ENCODE measurements around the gene ANKH. TPM values are rescaled to one million over a fixed set of nuclear protein-coding genes. Genes with fewer than 3 reads are reported as not detected.

Gene ANKH
- total and polyA plus RNA-seq, 10 of the 15 experiments (the other 5 are each of a cell fraction or from before 2014, with no cell fraction given): 2.1 to 43.9 (median 14.4) TPM

DNA sequence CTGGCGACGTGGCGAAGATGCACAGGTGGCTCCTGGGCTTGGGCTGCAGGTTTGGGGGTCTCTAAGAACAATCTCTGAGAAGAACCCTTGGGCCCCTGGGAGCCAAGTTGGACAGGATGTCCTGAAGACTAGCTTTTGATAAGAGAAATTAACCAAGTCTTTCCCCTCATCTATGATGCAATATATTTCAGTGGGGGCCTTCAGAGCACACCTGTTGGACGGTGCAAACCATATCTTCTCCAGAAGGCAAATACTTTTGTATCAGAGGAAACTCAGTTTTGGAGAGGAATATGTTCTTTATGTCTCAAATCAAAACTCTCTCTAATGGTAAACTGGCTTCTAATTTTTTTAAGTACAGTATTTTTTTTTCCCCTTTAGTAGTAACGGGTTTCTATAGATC, 178.5 kb downstream of the ANKH start:
- in situ Hi-C loops (cut with MboI) (no loop called here), intact Hi-C loops (cut with micrococcal nuclease; ENCODE audit: unreplicated experiment) (no loop called here)
- FAIRE-seq (no peak), ATAC-seq (no peak), DNase-seq (ENCODE audit: low read depth, low spot score) (no peak)
- Histone ChIP-seq H3K27ac (ENCODE audit: control insufficient read depth, insufficient read depth) (no peak overlapping the region), H3K9me3 (replicated peaks; ENCODE audit: control insufficient read depth, insufficient read depth, low read length) (peaks cover 8% of the 10 kb centered on the region; the same call in 2 of the 3 replicates), H3K4me1 (ENCODE audit: control insufficient read depth, insufficient read depth, low read length) (no peaks in the 10 kb centered on the region), H3K4me2 (ENCODE audit: control insufficient read depth, insufficient read depth) (no peak overlapping the region), H2AFZ (ENCODE audit: control insufficient read depth, low read depth, low read length) (no peak overlapping the region), H3K9ac (ENCODE audit: control insufficient read depth, insufficient read depth, low read length) (no peak overlapping the region), H3K27me3 (replicated peaks in 1 of 2; ENCODE audit: control insufficient read depth in 2 of 2, insufficient read depth in 2 of 2, low read length in 1 of 2) (no peaks in the 10 kb centered on the region), H4K20me1 (ENCODE audit: control insufficient read depth, insufficient read depth) (no peaks in the 10 kb centered on the region), H3K4me3 (no peak overlapping the region), H3K79me2 (ENCODE audit: control insufficient read depth, insufficient read depth, low read length) (no peaks in the 10 kb centered on the region; the same call in 1 of the 2 replicates), H3K36me3 (ENCODE audit: control insufficient read depth in 2 of 2, insufficient read depth in 2 of 2, low read length in 1 of 2) (peaks cover 32 to 57% of the 10 kb centered on the region in 2 experiments)
- POLR2A ChIA-PET: no interaction called here
- SMC1A ChIA-PET (ENCODE audit: uncharacterized antibody, unreplicated experiment): interaction anchor here (1.5 kb wide), 1 partner anchor 13 kb away, joined by 3 read pairs; no protein-coding TSS in a partner anchor
- no TSS peak for BruUV-seq (replicated peaks)
- RAD21 ChIA-PET (ENCODE audit: unreplicated experiment): no interaction called here
- TF ChIP-seq SIX5 (IDR thresholded peaks at IDR 0.05; ENCODE audit: low read depth, low read length, severe bottlenecking): no peak
- no peak for TF ChIP-seq YY1 (IDR thresholded peaks at IDR 0.05; ENCODE audit: low read depth, low read length)
- no peak for TF ChIP-seq JUND (IDR thresholded peaks at IDR 0.05; ENCODE audit: low read depth, low read length)
- TF ChIP-seq CBX5 (IDR thresholded peaks at IDR 0.05; ENCODE audit: low read depth): no peak
- TF ChIP-seq NFIC (IDR thresholded peaks at IDR 0.05; ENCODE audit: low read depth, low read length): no peak
- no peak for TF ChIP-seq BCL11A (IDR thresholded peaks at IDR 0.05; ENCODE audit: low read depth, low read length)
- TF ChIP-seq SUZ12 (IDR thresholded peaks at IDR 0.05; ENCODE audit: unreplicated experiment): no peak
- TF ChIP-seq GATAD2B (conservative IDR thresholded peaks at IDR 0.05; ENCODE audit: low read depth): no peak
- TF ChIP-seq, protein P1, sequence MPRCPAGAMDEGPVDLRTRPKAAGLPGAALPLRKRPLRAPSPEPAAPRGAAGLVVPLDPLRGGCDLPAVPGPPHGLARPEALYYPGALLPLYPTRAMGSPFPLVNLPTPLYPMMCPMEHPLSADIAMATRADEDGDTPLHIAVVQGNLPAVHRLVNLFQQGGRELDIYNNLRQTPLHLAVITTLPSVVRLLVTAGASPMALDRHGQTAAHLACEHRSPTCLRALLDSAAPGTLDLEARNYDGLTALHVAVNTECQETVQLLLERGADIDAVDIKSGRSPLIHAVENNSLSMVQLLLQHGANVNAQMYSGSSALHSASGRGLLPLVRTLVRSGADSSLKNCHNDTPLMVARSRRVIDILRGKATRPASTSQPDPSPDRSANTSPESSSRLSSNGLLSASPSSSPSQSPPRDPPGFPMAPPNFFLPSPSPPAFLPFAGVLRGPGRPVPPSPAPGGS (IDR thresholded peaks at IDR 0.05; ENCODE audit: borderline replicate concordance, insufficient read depth, low read depth, low read length, poor library complexity, severe bottlenecking): no peak
- WGBS (ENCODE audit: insufficient coverage, insufficient replicate concordance, low lambda C conversion rate, missing lambda C conversion rate): 100% methylated on average over 5 of the region's 5 CpGs
- CTCF ChIA-PET: no interaction called here

Measured in GM12878 (cell line).